Karpas-422 (cell line): Measurements from ENCODE around the gene ACOX2. TPM values are rescaled to one million over a fixed set of nuclear protein-coding genes. Genes with fewer than 3 reads are reported as not detected.

Experiments used
- DNase-seq: peaks from one replicate; pipeline ENCODE4 v3.0.0-alpha.2; 2015
- H2AFZ ChIP-seq: fragments of 200-600 bp; sonication (generic); 2 replicates; pipeline ENCODE4 v1.6.1; 2014; ENCODE audit warnings: antibody characterized with exemption, low read length, mixed read lengths
- H3K27ac ChIP-seq: fragments of 200-600 bp; sonication (generic); 2 replicates; pipeline ENCODE4 v1.5.1; 2014; ENCODE audit warnings: mild to moderate bottlenecking, low read length, moderate library complexity
- H3K27me3 ChIP-seq: fragments of 200-600 bp; sonication (generic); 2 replicates; pipeline ENCODE4 v1.6.1; 2014; ENCODE audit warnings: low read length, mixed read lengths
- H3K36me3 ChIP-seq: fragments of 200-600 bp; sonication (generic); 2 replicates; pipeline ENCODE4 v1.6.1; 2014; ENCODE audit warnings: low read length, mixed read lengths; ENCODE audit not compliant: insufficient read depth
- H3K4me1 ChIP-seq: fragments of 200-600 bp; sonication (generic); 2 replicates; pipeline ENCODE4 v1.6.1; 2014; ENCODE audit warnings: mild to moderate bottlenecking, low read length, mixed read lengths
- H3K4me2 ChIP-seq: fragments of 200-600 bp; sonication (generic); 2 replicates; pipeline ENCODE4 v1.6.1; 2014; ENCODE audit warnings: low read length, low read depth, mild to moderate bottlenecking; ENCODE audit not compliant: poor library complexity, severe bottlenecking
- H3K4me3 ChIP-seq: fragments of 200-600 bp; sonication (generic); 2 replicates; pipeline ENCODE4 v1.5.1; 2014; ENCODE audit warnings: mild to moderate bottlenecking, antibody characterized with exemption, low read length, mixed read lengths
- H3K79me2 ChIP-seq: fragments of 200-600 bp; sonication (generic); 2 replicates; pipeline ENCODE4 v1.6.1; 2014; ENCODE audit warnings: mild to moderate bottlenecking, low read length, mixed read lengths
- H3K9ac ChIP-seq: fragments of 200-600 bp; sonication (generic); 2 replicates; pipeline ENCODE4 v1.6.0; 2014; ENCODE audit warnings: low read length
- H3K9me2 ChIP-seq: fragments of 200-600 bp; sonication (generic), shearing (Covaris generic); replicated peaks from 2 replicates; pipeline ENCODE4 v1.6.0; 2014; ENCODE audit warnings: mild to moderate bottlenecking, low read length, moderate library complexity; ENCODE audit not compliant: insufficient read depth
- H3K9me3 ChIP-seq: fragments of 300-700, 200-600 bp; sonication (generic); 2 replicates; pipeline ENCODE4 v1.6.1; 2014; ENCODE audit warnings: low read length, mixed read lengths
- H4K20me1 ChIP-seq: fragments of 200-600 bp; sonication (generic); 2 replicates; pipeline ENCODE4 v1.6.1; 2014; ENCODE audit warnings: mild to moderate bottlenecking, antibody characterized with exemption, low read length, low read depth; ENCODE audit not compliant: insufficient read depth
- total RNA-seq: library from RNA; depleted of rRNA; stranded (reverse); fragments of >200 nt; shearing (Covaris generic); gene quantifications from 2 replicates; pipeline ENCODE4 v1.2.3, GENCODE V29; 2014; ENCODE audit warnings: low replicate concordance

Gene ACOX2
- total RNA-seq, 1 experiment from 2014 or later, result not detected

GRCh38 chr3:58495101-58495500 lies 41.9 kb downstream of the ACOX2 start:
- H4K20me1 ChIP-seq, result no peaks in the 10 kb centered on the region

DNA sequence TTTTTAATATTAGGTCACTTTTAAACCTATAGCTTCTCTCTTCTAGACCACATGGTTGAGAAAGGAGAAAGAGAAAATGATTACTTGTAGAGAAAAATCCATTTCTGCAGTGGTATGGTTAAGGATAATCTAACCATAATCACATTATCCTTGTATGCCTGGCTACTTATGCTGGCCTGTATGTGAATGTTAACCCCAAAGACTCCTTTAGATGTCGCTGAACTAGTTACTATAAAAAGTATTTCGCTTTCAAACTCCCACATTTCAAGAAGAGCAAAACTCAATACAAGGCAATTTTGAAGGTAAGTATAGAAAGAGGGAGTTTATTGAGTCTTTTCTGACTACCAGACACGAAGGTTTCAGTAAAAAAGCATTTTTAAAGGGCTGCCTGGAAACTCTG lies 42.9 kb downstream of the ACOX2 start:
- Histone ChIP-seq H3K4me1 (peaks cover 64% of the 10 kb centered on the region), H3K27ac (peak overlapping the region; percentile 88), H3K4me3 (peak overlapping the region; percentile 75), H3K4me2 (peak overlapping the region; percentile 80), H3K9me2 (no peaks in the 10 kb centered on the region), H3K9me3 (no peaks in the 10 kb centered on the region), H3K9ac (peak overlapping the region; percentile 81), H2AFZ (no peak overlapping the region), H3K36me3 (no peaks in the 10 kb centered on the region), H3K79me2 (peaks cover 68% of the 10 kb centered on the region), H4K20me1 (no peaks in the 10 kb centered on the region), H3K27me3 (no peaks in the 10 kb centered on the region)
- DNase-seq, result no peak

More at GRCh38 chr3:58495101-58495500, 41.9 kb downstream of the ACOX2 start:
- Histone ChIP-seq H3K4me1 (peaks cover 64% of the 10 kb centered on the region), H3K9me3 (no peaks in the 10 kb centered on the region), H3K79me2 (peaks cover 76% of the 10 kb centered on the region), H3K9me2 (no peaks in the 10 kb centered on the region), H3K36me3 (no peaks in the 10 kb centered on the region), H2AFZ (no peak overlapping the region), H3K4me2 (peak overlapping the region; percentile 80), H3K27ac (peak overlapping the region; percentile 88), H3K9ac (peak overlapping the region; percentile 81), H3K27me3 (no peaks in the 10 kb centered on the region), H3K4me3 (peak overlapping the region; percentile 75)
- no peak for DNase-seq

DNA sequence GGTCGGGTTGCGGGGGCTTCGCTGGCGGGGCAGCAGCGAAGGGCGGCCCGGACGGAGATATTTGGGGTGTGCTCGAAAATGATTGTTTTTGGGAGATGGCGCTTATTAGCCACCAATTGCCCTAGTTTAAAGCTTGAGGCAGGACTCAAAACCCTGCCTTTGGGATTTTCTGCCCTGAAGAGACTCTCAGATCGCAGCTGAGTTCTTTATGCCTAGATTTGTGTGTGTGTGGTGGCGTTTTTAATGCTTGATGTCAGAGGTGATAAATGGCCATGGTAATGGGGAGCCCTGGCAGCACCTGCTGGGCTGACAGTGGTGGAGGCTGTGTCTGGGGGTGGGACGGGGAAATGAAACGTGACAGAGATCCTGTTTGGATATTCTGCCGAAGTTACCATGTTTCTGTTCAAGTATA lies 44.5 kb downstream of the ACOX2 start:
- DNase-seq, result peak; percentile 84
- peak overlapping the region; percentile 88 for H3K27ac ChIP-seq
- no peaks in the 10 kb centered on the region for H4K20me1 ChIP-seq

GRCh38 chr3:58491506-58492402 lies 45.2 kb downstream of the ACOX2 start, which contains the start of gene KCTD6:
KCTD6 (plus strand) TSS chr3:58492096; CDS start chr3:58498756, 6,660 bp downstream.
- Histone ChIP-seq H3K79me2 (peaks cover 45% of the 10 kb centered on the region), H4K20me1 (no peaks in the 10 kb centered on the region), H3K9me3 (no peaks in the 10 kb centered on the region), H3K9ac (peak within 1 kb of the TSS; percentile 81), H3K4me2 (peak within 1 kb of the TSS; percentile 80), H3K27me3 (no peaks in the 10 kb centered on the region), H3K4me3 (peak within 1 kb of the TSS; percentile 75), H3K9me2 (no peaks in the 10 kb centered on the region), H2AFZ (0 out of 2 replicates have a peak within 1 kb of the TSS, but pooled peaks have one; percentile 44), H3K4me1 (peaks cover 45% of the 10 kb centered on the region), H3K27ac (peak within 1 kb of the TSS; percentile 88), H3K36me3 (no peaks in the 10 kb centered on the region)
- peak; percentile 97 for DNase-seq

More for the DNA sequence above, 44.5 kb downstream of the ACOX2 start:
- H3K79me2 ChIP-seq, result peaks cover 52% of the 10 kb centered on the region
- H3K36me3 ChIP-seq, result no peaks in the 10 kb centered on the region
- H3K4me3 ChIP-seq, result peak overlapping the region; percentile 75
- no peaks in the 10 kb centered on the region for H3K9me3 ChIP-seq
- H3K4me2 ChIP-seq, result peak overlapping the region; percentile 80
- peaks cover 52% of the 10 kb centered on the region for H3K4me1 ChIP-seq
- H3K9ac ChIP-seq, result peak overlapping the region; percentile 81
- no peaks in the 10 kb centered on the region for H3K27me3 ChIP-seq
- H2AFZ ChIP-seq, result no peak overlapping the region
- H3K9me2 ChIP-seq, result no peaks in the 10 kb centered on the region

GRCh38 chr3:58490860-58491501 lies 46.0 kb downstream of the ACOX2 start:
- Histone ChIP-seq H2AFZ (0 out of 2 replicates have a peak overlapping the region, but pooled peaks have one; percentile 44), H3K9me3 (no peaks in the 10 kb centered on the region), H3K4me3 (peak overlapping the region; percentile 47; the same call in 1 of the 2 replicates), H4K20me1 (no peaks in the 10 kb centered on the region), H3K36me3 (no peaks in the 10 kb centered on the region), H3K9ac (peak overlapping the region; percentile 40), H3K4me2 (peak overlapping the region; percentile 50), H3K79me2 (peaks cover 37% of the 10 kb centered on the region), H3K27me3 (no peaks in the 10 kb centered on the region), H3K27ac (no peak overlapping the region), H3K4me1 (peaks cover 37% of the 10 kb centered on the region), H3K9me2 (no peaks in the 10 kb centered on the region)
- no peak for DNase-seq

- Histone ChIP-seq H3K9me2 (no peaks in the 10 kb centered on the region), H3K9me3 (no peaks in the 10 kb centered on the region), H2AFZ (no peak overlapping the region), H3K79me2 (peaks cover 17% of the 10 kb centered on the region), H3K4me3 (no peak overlapping the region), H3K27me3 (no peaks in the 10 kb centered on the region), H3K36me3 (no peaks in the 10 kb centered on the region), H4K20me1 (no peaks in the 10 kb centered on the region), H3K4me2 (no peak overlapping the region), H3K4me1 (peaks cover 21% of the 10 kb centered on the region), H3K27ac (no peak overlapping the region), H3K9ac (no peak overlapping the region)
- DNase-seq, result no peak
Measured at GRCh38 chr3:58488967-58489366, 48.0 kb downstream of the ACOX2 start.

DNA sequence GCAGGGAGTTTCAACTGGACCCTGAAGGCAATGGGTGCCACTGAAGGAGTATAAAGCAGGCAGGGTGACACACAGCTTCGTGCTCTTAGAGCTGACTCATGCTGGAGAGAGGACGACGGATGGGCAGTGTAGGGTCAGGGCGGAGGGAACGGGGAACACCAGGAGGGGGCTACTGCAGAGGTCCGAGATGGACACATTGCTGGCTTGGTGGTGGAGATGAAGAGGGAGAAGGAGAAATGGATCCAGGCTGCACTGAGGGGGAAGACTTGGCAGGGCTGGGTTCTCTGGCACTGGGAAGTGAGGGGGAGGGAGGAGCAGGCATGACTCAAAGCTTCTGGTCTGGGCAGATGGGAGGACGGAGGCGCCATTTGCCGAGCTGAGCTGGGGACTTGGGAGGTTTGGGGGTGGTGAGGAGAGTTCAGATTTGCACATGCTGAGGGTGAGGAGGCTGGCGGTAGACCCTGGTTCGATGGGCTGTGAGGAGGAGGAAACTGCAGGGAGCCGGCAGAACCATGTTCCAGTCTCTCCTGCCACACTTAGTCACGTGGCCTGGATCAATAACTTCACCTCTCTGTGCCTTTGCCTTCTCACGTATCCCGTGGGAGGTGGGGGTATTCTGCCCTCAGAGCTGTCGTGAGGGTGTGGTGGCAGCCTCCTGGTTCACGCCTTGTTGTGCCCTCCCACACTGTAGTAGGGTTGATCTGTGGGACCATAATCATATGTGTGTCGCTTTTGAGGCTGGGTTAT lies 49.7 kb downstream of the ACOX2 start:
- no peak overlapping the region for H3K4me2 ChIP-seq
- no peak overlapping the region for H3K27ac ChIP-seq
- no peak for DNase-seq
- H3K27me3 ChIP-seq, result no peaks in the 10 kb centered on the region
- no peaks in the 10 kb centered on the region for H4K20me1 ChIP-seq
- H3K9me2 ChIP-seq, result no peaks in the 10 kb centered on the region
- peaks cover 19% of the 10 kb centered on the region for H3K4me1 ChIP-seq
- H3K79me2 ChIP-seq, result peaks cover under 1% of the 10 kb centered on the region
- H3K4me3 ChIP-seq, result no peak overlapping the region
- no peaks in the 10 kb centered on the region for H3K36me3 ChIP-seq
- no peak overlapping the region for H2AFZ ChIP-seq
- H3K9me3 ChIP-seq, result no peaks in the 10 kb centered on the region
- H3K9ac ChIP-seq, result no peak overlapping the region
